GM12801 (cell line): ENCODE results near the gene BRIP1.

Experiments
- TF ChIP-seq, protein P1 (sequence below): IDR thresholded peaks from one replicate; pipeline ENCODE4 v1.5.1; 2011; ENCODE audit warnings: control low read depth; ENCODE audit not compliant: insufficient read length; ENCODE audit errors: extremely low read depth

Gene BRIP1

DNA sequence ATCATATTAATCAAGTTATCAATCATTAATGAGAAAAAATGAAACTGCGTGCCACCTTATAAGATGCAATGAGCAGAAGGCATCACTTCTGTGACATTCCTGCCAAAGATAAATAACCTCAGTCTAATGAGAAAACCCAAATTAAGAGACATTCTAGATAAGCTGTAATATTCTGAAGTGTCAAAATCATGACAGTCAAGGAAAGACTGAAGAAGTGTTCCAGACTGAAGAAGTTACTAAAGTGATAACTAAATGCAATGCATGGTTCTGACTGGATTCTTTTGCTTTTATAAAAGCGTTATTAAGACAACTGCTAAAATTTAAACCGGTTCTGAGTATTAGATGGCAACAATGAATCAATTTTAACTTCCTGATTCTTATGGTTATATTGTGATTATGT, 30.9 kb downstream of the BRIP1 start:
- TF ChIP-seq, protein P1, sequence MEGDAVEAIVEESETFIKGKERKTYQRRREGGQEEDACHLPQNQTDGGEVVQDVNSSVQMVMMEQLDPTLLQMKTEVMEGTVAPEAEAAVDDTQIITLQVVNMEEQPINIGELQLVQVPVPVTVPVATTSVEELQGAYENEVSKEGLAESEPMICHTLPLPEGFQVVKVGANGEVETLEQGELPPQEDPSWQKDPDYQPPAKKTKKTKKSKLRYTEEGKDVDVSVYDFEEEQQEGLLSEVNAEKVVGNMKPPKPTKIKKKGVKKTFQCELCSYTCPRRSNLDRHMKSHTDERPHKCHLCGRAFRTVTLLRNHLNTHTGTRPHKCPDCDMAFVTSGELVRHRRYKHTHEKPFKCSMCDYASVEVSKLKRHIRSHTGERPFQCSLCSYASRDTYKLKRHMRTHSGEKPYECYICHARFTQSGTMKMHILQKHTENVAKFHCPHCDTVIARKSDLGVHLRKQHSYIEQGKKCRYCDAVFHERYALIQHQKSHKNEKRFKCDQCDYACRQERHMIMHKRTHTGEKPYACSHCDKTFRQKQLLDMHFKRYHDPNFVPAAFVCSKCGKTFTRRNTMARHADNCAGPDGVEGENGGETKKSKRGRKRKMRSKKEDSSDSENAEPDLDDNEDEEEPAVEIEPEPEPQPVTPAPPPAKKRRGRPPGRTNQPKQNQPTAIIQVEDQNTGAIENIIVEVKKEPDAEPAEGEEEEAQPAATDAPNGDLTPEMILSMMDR: no peak

DNA sequence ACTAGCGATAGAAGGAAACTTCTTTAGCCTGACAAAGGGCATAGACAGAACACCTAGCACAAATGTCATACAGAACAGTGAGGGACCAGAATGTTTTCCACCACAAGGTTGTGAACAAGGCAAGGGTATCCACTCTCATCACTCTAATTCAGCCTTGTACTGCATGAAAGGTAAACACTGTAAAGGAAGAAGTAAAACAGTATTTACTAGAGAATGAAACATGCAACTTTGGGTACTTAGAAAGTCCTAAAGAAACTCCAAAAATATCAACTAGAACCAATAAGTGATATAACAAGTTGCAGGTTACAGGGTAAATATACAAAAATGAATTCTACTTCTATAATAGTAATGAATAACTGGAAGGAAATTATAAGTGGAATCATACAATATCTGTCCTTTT, 32.2 kb downstream of the BRIP1 start:
- TF ChIP-seq, protein P1: no peak

DNA sequence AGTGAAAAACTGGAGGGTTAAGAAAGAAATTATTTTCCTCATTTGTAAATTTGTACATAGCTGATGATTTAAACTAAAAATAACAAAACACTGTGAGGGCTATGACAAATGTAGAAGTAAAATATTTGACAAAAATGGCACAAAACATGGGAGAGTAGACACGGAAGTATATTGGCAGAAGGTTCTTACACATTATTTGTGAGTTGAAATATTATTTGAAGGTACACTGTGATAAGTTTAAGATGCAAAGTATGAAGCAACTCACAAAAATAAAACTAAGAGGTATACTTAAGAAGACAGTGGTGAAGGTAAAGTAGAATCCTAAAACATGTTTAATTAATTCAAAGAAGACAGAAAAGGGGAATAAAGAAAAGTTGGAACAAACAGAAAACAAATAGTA, 34.6 kb downstream of the BRIP1 start:
- TF ChIP-seq, protein P1: no peak

DNA sequence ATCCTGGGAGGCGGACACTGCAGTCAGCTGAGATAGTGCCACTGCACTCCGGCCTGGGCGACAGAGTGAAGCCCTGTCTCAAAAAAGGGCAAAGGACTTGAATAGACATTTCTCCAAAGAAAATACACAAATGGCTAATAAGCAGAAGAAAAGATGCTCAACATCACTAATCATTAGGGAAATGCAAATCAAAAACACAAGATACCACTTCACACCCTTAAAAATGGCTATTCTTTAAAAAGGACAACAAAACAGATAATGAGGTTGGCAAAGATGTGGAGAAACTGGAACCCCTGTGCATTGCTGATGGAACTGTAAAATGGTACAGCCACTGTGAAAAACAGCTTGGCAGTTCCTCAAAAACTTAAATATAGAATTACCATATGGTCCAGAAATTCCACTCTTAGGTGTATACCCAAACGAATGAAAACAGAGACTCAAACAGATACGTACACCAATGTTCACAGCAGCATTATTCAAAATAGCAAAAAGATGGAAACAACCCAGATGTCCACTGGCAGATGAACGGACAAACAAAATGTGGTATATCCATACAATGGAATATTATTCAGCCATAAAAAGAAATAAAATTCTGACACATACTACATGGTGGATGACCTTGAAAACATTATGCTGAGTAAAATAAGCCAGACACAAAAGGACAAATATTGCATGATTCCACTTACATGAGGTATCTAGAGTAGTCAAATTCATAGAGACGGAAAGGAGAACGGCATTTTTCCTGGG, 35.5 kb downstream of the BRIP1 start:
- TF ChIP-seq, protein P1: no peak

DNA sequence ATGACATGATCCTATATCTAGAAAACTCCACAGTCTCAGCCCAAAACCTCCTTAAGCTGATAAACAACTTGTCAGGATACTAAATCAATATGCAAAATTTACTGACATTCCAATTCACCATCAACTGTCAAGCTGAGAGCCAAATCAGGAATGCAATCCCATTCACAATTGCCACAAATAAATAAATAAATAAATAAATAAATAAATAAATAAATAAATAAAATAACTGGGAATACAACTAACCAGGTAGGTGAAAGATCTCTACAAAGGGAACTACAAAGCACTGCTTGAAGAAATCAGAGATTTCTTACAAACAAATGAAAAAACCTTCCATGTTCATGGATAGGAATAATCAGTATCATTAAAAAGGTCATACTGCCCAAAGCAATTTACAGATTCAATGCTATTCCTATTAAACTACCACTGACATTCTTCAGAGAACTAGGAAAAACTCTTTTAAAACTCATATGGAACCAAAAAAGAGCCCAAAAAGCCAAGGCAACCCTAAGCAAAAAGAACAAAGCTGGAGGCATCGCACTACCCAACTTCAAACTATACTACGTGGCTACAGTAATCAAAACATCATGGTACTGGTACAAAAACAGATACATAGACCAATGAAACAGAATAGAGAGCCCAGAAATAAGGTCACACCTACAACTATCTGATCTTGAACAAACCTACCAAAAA, 37.7 kb downstream of the BRIP1 start:
- TF ChIP-seq, protein P1: no peak

DNA sequence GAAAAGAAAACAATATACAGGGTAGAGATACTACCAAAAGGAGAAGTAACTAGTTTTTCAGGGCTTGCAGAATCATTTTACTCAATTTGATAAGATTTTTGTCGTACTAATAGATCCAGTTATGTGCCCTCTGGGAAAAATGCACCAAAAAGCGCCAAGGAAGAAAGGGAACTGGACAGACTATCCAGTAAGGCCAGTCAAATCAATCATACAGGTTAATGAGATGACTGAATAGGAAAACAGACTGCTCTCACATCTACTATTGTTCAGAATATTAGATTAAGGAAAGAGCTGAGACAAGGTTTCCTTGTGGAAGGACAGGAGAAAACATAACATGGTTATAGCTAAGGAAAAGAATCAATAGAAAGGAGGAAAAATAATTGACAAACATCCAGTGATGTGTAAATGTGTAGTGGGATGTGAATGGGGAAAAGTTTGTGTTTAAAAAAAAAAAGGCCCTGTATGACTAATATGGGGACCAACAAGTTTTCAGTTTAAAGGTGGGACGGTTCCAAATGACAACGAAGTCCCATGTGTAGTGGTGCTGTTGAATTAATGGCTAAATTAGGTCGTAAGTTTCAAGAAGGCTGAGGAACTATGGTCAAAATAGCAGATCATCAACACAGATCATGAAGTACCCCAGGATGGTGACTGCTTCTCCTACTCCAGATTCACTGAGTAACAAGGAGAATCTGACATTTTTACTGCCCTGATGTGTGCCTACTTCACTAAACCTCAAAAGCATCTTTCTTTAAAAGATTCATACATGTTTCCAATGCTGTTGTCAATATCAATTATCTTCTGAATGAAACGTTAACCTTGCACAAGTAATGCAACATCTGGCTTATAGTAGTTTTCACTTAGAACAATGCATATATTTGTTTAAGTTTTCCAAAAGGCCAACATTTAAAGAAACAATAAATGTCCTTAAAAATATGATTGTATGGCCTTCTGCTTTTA, 40.7 kb downstream of the BRIP1 start:
- TF ChIP-seq, protein P1: no peak

DNA sequence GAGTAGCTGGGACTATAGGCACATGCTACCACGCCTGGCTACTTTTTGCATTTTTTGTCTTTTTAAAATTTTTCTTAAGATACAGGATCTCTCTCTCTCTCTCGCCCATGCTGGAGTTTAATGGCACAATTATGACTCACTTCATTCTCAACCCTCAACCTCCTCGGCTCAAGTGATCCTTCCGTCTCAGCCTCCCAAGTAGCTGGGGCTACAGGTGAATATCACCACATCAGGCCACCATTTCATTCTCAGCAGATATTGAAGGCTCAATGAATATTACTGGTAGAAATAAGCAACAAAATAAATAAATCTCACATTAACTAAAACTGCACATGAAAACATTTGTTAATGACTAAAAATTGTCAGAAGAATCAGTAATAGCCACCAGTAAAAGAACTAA, 41.7 kb downstream of the BRIP1 start:
- TF ChIP-seq, protein P1: no peak
